MM.1S (cell line): ENCODE data around the gene XPO4.

Experiments
- EZH2 ChIP-seq: fragments of 300-600 bp; sonication (generic); optimal IDR thresholded peaks from 2 replicates; pipeline ENCODE3; 2017; ENCODE audit warnings: low read depth, mild to moderate bottlenecking, antibody characterized with exemption, low read length, mixed read lengths
- TF ChIP-seq, protein P1 (sequence below): fragments of 300-600 bp; sonication (generic); IDR thresholded peaks from 2 replicates; pipeline ENCODE4 v1.5.1; 2016; ENCODE audit warnings: antibody characterized with exemption, low read length, mixed read lengths

DNA sequence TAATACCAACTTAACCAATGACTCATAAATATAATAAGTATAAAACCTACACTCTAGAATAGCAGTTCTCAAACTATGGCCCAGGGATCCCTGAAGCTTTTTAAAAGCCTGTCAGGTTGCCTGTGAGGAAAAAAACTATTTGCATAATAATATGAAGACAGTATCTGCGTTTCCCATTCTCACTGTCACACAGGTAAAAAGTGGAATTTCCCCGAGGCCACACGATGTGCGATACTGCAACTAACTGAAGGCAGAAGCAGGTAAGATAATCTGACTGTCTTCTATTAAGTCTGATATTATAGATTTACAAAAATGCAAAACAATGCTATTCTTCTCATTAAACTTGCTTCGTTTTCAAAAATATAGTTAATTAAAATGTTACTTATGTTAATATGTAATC is 76.2 kb downstream of the XPO4 start:
- TF ChIP-seq, protein P1, sequence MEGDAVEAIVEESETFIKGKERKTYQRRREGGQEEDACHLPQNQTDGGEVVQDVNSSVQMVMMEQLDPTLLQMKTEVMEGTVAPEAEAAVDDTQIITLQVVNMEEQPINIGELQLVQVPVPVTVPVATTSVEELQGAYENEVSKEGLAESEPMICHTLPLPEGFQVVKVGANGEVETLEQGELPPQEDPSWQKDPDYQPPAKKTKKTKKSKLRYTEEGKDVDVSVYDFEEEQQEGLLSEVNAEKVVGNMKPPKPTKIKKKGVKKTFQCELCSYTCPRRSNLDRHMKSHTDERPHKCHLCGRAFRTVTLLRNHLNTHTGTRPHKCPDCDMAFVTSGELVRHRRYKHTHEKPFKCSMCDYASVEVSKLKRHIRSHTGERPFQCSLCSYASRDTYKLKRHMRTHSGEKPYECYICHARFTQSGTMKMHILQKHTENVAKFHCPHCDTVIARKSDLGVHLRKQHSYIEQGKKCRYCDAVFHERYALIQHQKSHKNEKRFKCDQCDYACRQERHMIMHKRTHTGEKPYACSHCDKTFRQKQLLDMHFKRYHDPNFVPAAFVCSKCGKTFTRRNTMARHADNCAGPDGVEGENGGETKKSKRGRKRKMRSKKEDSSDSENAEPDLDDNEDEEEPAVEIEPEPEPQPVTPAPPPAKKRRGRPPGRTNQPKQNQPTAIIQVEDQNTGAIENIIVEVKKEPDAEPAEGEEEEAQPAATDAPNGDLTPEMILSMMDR, result no peak
- TF ChIP-seq EZH2, result no peak
